GM21390 (cell line): ENCODE results near the gene CST7.

Source experiments
- ATAC-seq: cut with Tn5 transposase; IDR thresholded peaks from one replicate; pipeline ENCODE4 v1.9.1; 2021; ENCODE audit not compliant: unreplicated experiment

CST7 gene

GRCh38 chr20:24950128-24950835 is 1.2 kb downstream of the CST7 start:
- no peak for ATAC-seq

- no peak for ATAC-seq
Measured at GRCh38 chr20:24950836-24951525, 1.9 kb downstream of the CST7 start.

GRCh38 chr20:24951536-24952083 is 2.5 kb downstream of the CST7 start:
- ATAC-seq = no peak

- ATAC-seq = no peak
Measured at GRCh38 chr20:24952376-24953208, 3.5 kb downstream of the CST7 start.

- no peak for ATAC-seq
Measured at GRCh38 chr20:24953209-24953575, 4.1 kb downstream of the CST7 start.

- no peak for ATAC-seq
Measured at GRCh38 chr20:24953621-24954133, 4.6 kb downstream of the CST7 start.

GRCh38 chr20:24954151-24954550 is 5.1 kb downstream of the CST7 start:
- ATAC-seq = no peak

- ATAC-seq = no peak
Measured at GRCh38 chr20:24954566-24954965, 5.5 kb downstream of the CST7 start.

GRCh38 chr20:24955045-24955444 is 6.0 kb downstream of the CST7 start:
- peak; percentile 89 for ATAC-seq

GRCh38 chr20:24956001-24956841 is 7.2 kb downstream of the CST7 start:
- no peak for ATAC-seq

GRCh38 chr20:24957326-24958016 is 8.4 kb downstream of the CST7 start:
- no peak for ATAC-seq

- ATAC-seq = no peak
Measured at GRCh38 chr20:24958506-24959385, 9.7 kb downstream of the CST7 start.

- ATAC-seq = no peak
Measured at GRCh38 chr20:24959591-24960301, 10.7 kb downstream of the CST7 start.

- ATAC-seq = no peak
Measured at GRCh38 chr20:24960302-24960801, 11.3 kb downstream of the CST7 start.

GRCh38 chr20:24960861-24961260 is 11.8 kb downstream of the CST7 start:
- ATAC-seq = no peak

GRCh38 chr20:24961384-24962181 is 12.5 kb downstream of the CST7 start:
- ATAC-seq = no peak

- no peak for ATAC-seq
Measured at GRCh38 chr20:24962182-24962492, 13.1 kb downstream of the CST7 start.
